ENCODE results near the gene SLC35A1.

SLC35A1 gene

GRCh38 chr6:87534377-87535047 lies 61.7 kb downstream of the SLC35A1 start:
- TF ChIP-seq POLR2AphosphoS5 (IDR thresholded peaks at IDR 0.05; ENCODE audit: low read depth, low read length) (no peak), POLR2A (IDR thresholded peaks at IDR 0.05; ENCODE audit: low read depth, low read length) (no peak), TAF1 (IDR thresholded peaks at IDR 0.05; ENCODE audit: borderline replicate concordance, low read depth, low read length) (no peak)
- DNase-seq (ENCODE audit: insufficient read length) (no peak), FAIRE-seq (no peak)

GRCh38 chr6:87538510-87539260 lies 65.9 kb downstream of the SLC35A1 start:
- FAIRE-seq (peak; percentile 51), DNase-seq (ENCODE audit: insufficient read length) (no peak)
- no peak for TF ChIP-seq POLR2AphosphoS5 (IDR thresholded peaks at IDR 0.05; ENCODE audit: low read depth, low read length)
- no peak for TF ChIP-seq POLR2A (IDR thresholded peaks at IDR 0.05; ENCODE audit: low read depth, low read length)
- no peak for TF ChIP-seq TAF1 (IDR thresholded peaks at IDR 0.05; ENCODE audit: borderline replicate concordance, low read depth, low read length)

DNA sequence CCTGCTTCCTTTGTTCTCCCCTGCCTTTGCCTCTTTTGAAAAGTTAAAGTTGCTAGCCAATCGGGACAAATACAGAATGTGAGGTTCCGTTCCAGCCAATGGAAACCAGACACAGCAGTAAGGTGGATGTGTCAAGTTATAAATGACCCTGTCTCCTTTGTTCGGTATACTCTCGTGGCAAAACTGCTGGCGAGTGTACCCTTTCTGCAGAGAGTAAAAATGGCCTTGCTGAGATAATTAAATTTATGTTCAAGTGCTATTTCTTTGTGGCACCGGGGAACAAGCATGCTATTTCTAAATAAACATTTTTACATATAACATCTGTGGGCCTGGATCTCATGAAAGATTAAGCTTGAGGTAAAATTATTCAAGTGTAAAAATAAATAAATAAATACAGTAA lies 66.8 kb downstream of the SLC35A1 start:
- FAIRE-seq, result no peak
- DNase-seq (ENCODE audit: insufficient read length), result no peak
- TF ChIP-seq POLR2A (IDR thresholded peaks at IDR 0.05; ENCODE audit: low read depth, low read length), result no peak
- TF ChIP-seq POLR2AphosphoS5 (IDR thresholded peaks at IDR 0.05; ENCODE audit: low read depth, low read length), result no peak
- TF ChIP-seq TAF1 (IDR thresholded peaks at IDR 0.05; ENCODE audit: borderline replicate concordance, low read depth, low read length), result no peak

DNA sequence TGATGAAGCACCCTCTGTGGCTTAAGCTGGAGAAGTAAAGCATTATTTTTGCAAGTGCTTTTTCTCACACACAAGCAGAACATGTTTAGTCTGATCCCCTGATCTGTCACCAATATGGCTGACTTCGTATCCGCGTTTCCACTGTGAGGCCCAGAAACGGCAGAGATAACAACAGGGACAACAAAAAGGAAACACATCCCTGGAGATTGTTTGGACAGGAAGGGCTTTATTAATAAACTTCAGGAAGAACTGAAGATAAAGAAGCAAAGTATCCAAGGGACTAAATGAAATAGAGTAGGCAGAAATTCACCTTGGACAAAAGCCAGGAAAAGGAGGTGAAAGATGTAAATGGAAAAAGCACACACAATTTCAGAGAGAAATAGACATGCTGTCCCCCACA lies 67.8 kb downstream of the SLC35A1 start:
- no peak for DNase-seq (ENCODE audit: insufficient read length)
- FAIRE-seq, result no peak
- no peak for TF ChIP-seq POLR2AphosphoS5 (IDR thresholded peaks at IDR 0.05; ENCODE audit: low read depth, low read length)
- no peak for TF ChIP-seq POLR2A (IDR thresholded peaks at IDR 0.05; ENCODE audit: low read depth, low read length)
- TF ChIP-seq TAF1 (IDR thresholded peaks at IDR 0.05; ENCODE audit: borderline replicate concordance, low read depth, low read length), result no peak

- DNase-seq (ENCODE audit: insufficient read length) (no peak), FAIRE-seq (no peak)
- no peak for TF ChIP-seq TAF1 (IDR thresholded peaks at IDR 0.05; ENCODE audit: borderline replicate concordance, low read depth, low read length)
- TF ChIP-seq POLR2AphosphoS5 (IDR thresholded peaks at IDR 0.05; ENCODE audit: low read depth, low read length), result no peak
- no peak for TF ChIP-seq POLR2A (IDR thresholded peaks at IDR 0.05; ENCODE audit: low read depth, low read length)
These were observed 68.3 kb downstream of the SLC35A1 start for GRCh38 chr6:87541041-87541440.

GRCh38 chr6:87541744-87542143 lies 69.0 kb downstream of the SLC35A1 start:
- DNase-seq (ENCODE audit: insufficient read length) (no peak), FAIRE-seq (no peak)
- TF ChIP-seq POLR2A (IDR thresholded peaks at IDR 0.05; ENCODE audit: low read depth, low read length), result no peak
- no peak for TF ChIP-seq POLR2AphosphoS5 (IDR thresholded peaks at IDR 0.05; ENCODE audit: low read depth, low read length)
- TF ChIP-seq TAF1 (IDR thresholded peaks at IDR 0.05; ENCODE audit: borderline replicate concordance, low read depth, low read length), result no peak

DNA sequence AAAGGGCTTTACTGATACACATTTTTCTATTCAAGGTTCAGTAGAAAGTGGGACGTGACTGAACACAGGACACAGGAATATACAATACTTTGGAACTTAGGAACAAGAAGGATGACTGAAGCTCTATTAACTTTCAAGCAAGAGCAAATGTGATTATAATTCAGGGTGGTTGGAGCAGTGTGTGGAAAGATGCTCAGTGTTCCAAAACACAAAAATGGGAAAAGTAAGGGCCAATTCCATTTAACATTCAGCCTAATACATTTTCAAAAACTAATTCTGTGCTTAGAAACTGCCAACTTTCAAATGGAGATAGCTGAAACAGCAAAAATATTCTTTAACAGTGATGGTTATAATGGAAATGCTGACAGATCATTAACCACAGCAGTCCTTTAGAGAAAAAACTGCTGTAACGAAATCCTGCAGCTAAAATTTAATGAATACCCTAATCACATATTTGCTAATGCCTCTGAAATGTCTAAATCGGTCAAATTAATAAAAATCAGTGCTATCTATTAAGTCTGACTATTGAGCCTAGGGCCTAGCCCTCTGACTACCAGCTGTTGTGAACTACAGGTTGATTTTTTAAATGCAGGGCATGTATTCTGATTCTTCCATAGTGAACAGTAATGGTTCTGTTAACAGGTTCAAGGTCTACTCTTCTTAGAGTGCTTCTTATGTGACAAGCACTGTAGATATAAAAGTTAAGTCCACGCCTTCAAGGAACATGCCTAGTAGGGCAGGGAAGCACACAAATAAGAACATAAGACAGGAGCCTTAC lies 71.1 kb downstream of the SLC35A1 start:
- no peak for DNase-seq (ENCODE audit: insufficient read length)
- no peak for FAIRE-seq
- TF ChIP-seq POLR2AphosphoS5 (IDR thresholded peaks at IDR 0.05; ENCODE audit: low read depth, low read length) (no peak), POLR2A (IDR thresholded peaks at IDR 0.05; ENCODE audit: low read depth, low read length) (no peak), TAF1 (IDR thresholded peaks at IDR 0.05; ENCODE audit: borderline replicate concordance, low read depth, low read length) (no peak)

DNA sequence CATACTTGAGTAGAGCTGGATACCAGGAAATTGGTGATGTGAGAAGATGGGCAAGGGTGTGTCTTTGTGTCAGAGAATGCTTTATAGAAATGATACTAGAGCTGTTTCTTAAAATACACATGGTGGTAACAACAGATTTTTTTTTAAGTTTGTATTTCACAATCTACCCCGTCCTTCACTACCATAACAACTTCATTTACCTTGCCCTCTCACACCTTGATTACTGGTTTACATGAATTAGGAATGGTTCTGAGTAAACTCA lies 71.6 kb downstream of the SLC35A1 start:
- TF ChIP-seq TAF1 (IDR thresholded peaks at IDR 0.05; ENCODE audit: borderline replicate concordance, low read depth, low read length) (no peak), POLR2A (IDR thresholded peaks at IDR 0.05; ENCODE audit: low read depth, low read length) (no peak), POLR2AphosphoS5 (IDR thresholded peaks at IDR 0.05; ENCODE audit: low read depth, low read length) (no peak)
- DNase-seq (ENCODE audit: insufficient read length), result no peak
- no peak for FAIRE-seq

- TF ChIP-seq POLR2AphosphoS5 (IDR thresholded peaks at IDR 0.05; ENCODE audit: low read depth, low read length), result no peak
- no peak for TF ChIP-seq TAF1 (IDR thresholded peaks at IDR 0.05; ENCODE audit: borderline replicate concordance, low read depth, low read length)
- TF ChIP-seq POLR2A (IDR thresholded peaks at IDR 0.05; ENCODE audit: low read depth, low read length), result no peak
- FAIRE-seq (no peak), DNase-seq (ENCODE audit: insufficient read length) (no peak)
These were observed 79.0 kb downstream of the SLC35A1 start for GRCh38 chr6:87551799-87552198.

- TF ChIP-seq POLR2AphosphoS5 (IDR thresholded peaks at IDR 0.05; ENCODE audit: low read depth, low read length) (no peak), POLR2A (IDR thresholded peaks at IDR 0.05; ENCODE audit: low read depth, low read length) (no peak)
- FAIRE-seq, result peak; percentile 14
- no peak for DNase-seq (ENCODE audit: insufficient read length)
These were observed 80.5 kb downstream of the SLC35A1 start for GRCh38 chr6:87553159-87553765.

DNA sequence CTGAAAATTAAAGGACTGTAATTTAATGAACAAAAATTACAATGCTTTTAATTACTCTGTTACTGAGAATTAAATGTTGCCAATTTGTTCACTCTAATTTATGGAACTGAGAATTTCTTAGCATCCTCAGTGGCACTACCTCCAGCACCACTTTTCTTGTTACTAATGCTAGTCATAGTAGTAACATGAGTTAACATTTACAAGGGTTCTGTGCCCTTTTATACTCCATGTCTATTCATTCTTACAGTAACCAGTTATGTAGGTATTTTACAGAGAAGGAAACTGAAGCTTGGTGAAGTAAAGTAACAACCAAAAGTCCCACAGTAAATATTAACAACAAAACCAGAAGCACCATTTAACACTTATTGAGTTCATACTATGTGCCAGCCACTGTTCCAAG lies 82.7 kb downstream of the SLC35A1 start:
- DNase-seq (ENCODE audit: insufficient read length) (no peak), FAIRE-seq (no peak)
- no peak for TF ChIP-seq POLR2A (IDR thresholded peaks at IDR 0.05; ENCODE audit: low read depth, low read length)
- TF ChIP-seq TAF1 (IDR thresholded peaks at IDR 0.05; ENCODE audit: borderline replicate concordance, low read depth, low read length), result no peak
- no peak for TF ChIP-seq POLR2AphosphoS5 (IDR thresholded peaks at IDR 0.05; ENCODE audit: low read depth, low read length)

All from GM12892 (cell line).